GM18951 (cell line): ENCODE measurements around the gene PMP22.

ENCODE experiments used
- POLR2A ChIP-seq: IDR thresholded peaks from 4 replicates; pipeline ENCODE4 v1.6.1; 2011; ENCODE audit warnings: mild to moderate bottlenecking; ENCODE audit not compliant: insufficient read length, insufficient read depth; ENCODE audit errors: extremely low read depth
- in situ Hi-C: fragments of 300-500 bp; cut with MboI; formaldehyde crosslinking; loops from one replicate; pipeline ENCODE4 v1.12.0; 2022; ENCODE audit warnings: low sequenced_read_pairs, mixed read lengths, inconsistent platforms; ENCODE audit not compliant: unreplicated experiment

The PMP22 gene

DNA sequence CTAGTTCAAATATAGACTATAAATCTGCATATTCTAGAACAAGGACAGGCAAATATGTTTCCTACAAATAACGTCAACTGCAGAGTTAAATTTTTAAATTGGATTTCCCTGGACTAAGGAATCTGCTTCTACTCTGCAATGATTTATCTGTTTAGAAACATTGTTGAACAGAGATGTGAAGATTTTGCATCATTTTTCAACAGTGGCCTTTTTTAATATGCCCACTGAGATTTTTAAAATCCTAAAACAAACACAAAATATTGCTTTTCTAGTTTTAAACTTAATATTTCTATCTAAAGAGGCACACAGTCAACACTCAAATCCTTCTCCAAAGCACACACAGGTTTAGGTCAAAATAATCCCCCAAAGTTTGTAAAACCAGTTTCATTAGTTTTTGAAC lies 23.7 kb upstream of the PMP22 start:
- TF ChIP-seq POLR2A: no peak
- in situ Hi-C loops: no loop called here

DNA sequence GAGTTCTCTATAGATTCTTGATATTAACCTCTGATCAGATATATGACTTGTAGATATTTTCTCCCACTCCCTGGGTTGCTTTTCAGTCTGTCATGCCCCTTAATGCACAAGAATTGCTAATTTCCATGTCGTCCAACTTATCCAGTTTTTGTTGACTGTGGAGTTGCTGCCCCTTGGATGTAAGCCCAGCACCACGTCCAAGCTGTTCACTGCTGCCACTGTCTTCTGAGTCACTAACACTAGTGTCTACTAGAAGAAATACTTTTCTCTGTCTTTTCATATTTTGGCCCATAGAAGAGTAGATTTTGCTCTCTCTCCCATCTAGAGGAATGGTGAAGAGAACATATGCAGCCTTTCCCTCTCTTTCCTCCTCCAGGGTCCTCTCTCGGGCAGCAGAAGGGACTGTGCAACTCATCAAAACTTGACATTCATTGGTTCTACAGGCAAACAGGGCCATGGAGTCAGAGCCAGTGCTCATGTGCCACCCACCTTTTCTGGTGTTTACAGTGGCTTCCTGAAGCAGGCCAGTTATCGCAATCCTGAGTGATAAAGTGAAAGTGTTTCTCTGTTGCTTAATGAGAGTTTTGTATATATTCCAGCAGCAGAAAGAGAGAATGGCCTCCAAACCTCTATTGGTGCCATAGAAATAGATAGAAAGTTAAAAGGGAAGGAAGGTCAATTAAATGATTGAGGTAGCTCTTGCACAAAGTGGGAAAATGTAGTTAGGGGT lies 22.6 kb upstream of the PMP22 start:
- no peak for TF ChIP-seq POLR2A
- in situ Hi-C loops: no loop called here

DNA sequence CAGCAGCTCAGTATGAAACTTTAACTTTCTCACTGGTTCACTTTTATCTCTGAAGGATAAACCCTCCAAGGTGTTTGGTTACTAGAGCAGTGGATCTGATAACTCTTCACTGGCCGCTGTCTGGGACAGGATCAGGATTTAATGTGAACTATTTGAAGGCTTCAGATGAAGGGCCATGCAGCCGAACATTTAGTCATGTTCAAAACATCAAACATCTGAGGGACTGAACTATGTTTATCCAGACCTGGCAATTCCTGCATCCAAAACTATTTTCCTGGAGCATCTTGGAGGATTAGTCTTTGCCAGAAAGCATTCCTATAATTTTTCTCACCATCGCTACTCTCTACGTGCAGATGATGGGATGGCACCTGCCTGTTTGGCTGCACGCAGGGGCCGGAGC lies 20.3 kb upstream of the PMP22 start:
- in situ Hi-C loops: no loop called here
- no peak for TF ChIP-seq POLR2A

DNA sequence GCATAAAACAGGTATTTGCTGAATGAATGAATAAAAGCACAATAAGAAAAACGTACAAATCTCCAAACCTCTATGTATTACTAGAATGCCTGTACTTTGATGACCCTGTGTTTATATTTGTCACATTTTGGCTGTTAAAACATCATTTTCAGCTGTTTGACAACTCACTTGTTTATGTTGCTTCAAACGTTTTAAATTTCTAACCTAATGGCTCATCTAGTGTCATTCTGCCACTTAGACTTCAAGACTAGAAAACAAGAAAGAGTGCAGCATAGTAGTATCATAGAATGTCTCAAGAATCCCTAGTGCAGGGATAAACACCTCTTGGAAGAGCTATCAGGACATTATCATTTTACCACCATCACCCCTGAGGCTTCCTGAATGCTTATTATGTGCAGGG lies 19.4 kb upstream of the PMP22 start:
- in situ Hi-C loops: no loop called here
- no peak for TF ChIP-seq POLR2A

- in situ Hi-C loops: no loop called here
These were observed 19.0 kb upstream of the PMP22 start for GRCh38 chr17:15284107-15284506.

DNA sequence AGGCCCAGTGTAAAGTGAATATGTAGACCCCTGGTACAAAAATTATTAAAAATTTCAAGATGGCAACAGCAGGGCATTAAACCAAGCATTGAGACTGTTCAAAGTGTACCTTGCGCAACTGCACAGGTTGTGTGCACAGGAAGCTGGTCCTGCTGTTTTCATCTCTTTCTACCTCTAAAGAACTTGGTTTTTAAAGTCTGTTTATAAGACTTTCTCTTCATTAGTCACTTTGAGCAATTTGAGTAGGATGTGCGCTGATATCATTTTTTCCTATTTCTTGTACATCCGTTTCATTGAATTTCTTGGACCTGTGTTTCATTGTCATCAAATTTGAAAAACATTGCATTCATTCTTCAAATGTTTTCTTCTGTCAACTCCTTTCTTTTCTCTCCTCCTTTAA lies 16.8 kb upstream of the PMP22 start:
- in situ Hi-C loops: no loop called here
- TF ChIP-seq POLR2A: no peak

More at GRCh38 chr17:15284107-15284506, 19.0 kb upstream of the PMP22 start:
- TF ChIP-seq POLR2A: no peak

DNA sequence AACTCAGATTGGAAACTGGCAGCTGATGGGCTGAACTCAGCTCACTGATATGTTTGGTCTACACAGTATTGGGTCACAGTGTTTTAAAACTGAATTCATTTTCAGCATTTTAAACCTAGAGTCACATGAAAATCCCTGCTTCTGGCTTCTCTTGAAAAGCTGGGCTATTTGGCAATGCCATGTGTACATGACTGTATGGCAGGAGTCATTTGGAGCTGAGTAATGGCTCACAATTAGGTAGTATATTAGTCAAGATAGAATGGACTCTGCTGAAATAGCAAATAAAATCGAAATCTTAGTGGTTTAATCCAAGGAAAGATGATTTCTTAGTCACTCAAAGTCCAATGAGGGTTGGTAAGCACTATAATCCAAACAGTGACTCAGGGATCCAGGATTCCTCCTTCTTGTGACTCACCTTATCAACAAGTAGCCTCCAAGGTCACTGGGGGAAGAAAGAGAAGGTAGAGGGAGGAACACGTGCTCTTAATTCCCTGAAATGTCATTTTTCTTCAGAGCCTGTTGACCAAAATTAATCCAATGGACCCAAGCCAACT lies 13.9 kb upstream of the PMP22 start:
- in situ Hi-C loops: no loop called here
- no peak for TF ChIP-seq POLR2A

GRCh38 chr17:15278380-15278779 lies 13.3 kb upstream of the PMP22 start:
- in situ Hi-C loops: no loop called here
- no peak for TF ChIP-seq POLR2A

DNA sequence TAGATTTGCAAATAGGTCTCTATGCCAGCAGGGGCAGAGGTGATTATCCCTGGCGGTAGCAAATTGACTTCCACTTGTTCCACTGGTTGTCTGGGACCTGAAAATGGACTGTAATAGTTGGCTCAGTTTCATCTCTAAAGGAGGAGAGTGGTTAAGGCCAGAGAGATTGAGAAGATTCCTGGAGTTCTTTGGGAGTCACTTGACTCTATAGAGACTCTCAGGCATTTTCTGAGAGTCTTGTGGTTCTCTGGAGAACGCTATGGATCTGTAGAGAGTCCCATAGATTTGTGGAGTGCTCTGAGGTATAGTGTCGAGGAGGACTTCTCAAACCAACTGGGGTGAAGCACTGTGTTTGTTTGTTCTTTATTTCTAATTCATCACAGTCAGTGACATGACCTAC lies 8.9 kb upstream of the PMP22 start:
- in situ Hi-C loops: no loop called here

GRCh38 chr17:15273141-15273793 lies 8.1 kb upstream of the PMP22 start:
- TF ChIP-seq POLR2A: no peak
- in situ Hi-C loops: no loop called here

More for the DNA sequence above, 8.9 kb upstream of the PMP22 start:
- TF ChIP-seq POLR2A: no peak

GRCh38 chr17:15271741-15272140 lies 6.6 kb upstream of the PMP22 start:
- in situ Hi-C loops: no loop called here
- no peak for TF ChIP-seq POLR2A

- in situ Hi-C loops: no loop called here
- no peak for TF ChIP-seq POLR2A
These were observed 5.7 kb upstream of the PMP22 start for GRCh38 chr17:15270628-15271381.

DNA sequence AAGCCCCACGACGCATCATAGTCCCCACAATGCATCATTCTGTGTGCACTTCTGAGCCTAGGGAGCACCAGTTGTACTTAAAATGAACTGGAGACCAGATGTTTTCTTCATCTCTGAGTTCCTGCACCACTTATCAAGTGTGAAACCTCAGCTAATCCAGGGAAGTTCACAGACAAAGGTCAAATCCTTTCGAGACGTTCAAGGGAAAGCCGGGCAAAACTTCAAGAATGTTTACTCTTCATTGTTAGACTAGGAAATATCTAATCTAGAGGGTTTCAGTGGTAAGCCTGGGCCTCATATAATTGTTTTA lies 4.6 kb upstream of the PMP22 start:
- in situ Hi-C loops: loop anchor here (10.0 kb wide), 1 partner anchor 235 kb away; no protein-coding TSS in a partner anchor
- no peak for TF ChIP-seq POLR2A
